Fibroblast of villous mesenchyme (primary cell): Measurements from ENCODE around the gene RABL3. TPM values are rescaled to one million over a fixed set of nuclear protein-coding genes. Genes with fewer than 3 reads are reported as not detected.

Experiments used
- DNase-seq: peaks from one replicate; pipeline ENCODE4 v3.0.0-alpha.2; 2010; ENCODE audit warnings: low read depth
- H3K4me3 ChIP-seq: 2 replicates; pipeline ENCODE4 v1.5.1; 2011; ENCODE audit warnings: low read depth, mild to moderate bottlenecking, low read length
- CTCF ChIP-seq: IDR thresholded peaks from 2 replicates; pipeline ENCODE4 v1.5.1; 2012; ENCODE audit warnings: low read depth, mild to moderate bottlenecking, low read length; ENCODE audit not compliant: insufficient read depth
- total RNA-seq: library from RNA; depleted of rRNA; stranded (reverse); fragments of >200 nt; gene quantifications from 2 replicates; pipeline ENCODE4 v1.2.3, GENCODE V29; 2012

The RABL3 gene
- total RNA-seq, 1 donor: 18.1 TPM

GRCh38 chr3:120705884-120706582, 36.3 kb downstream of the RABL3 start:
- DNase-seq: peak; percentile 73
- H3K4me3 ChIP-seq: no peak overlapping the region
- no peak for TF ChIP-seq CTCF

- no peak for DNase-seq
- no peak overlapping the region for H3K4me3 ChIP-seq
- TF ChIP-seq CTCF: no peak
These were observed 43.0 kb downstream of the RABL3 start for GRCh38 chr3:120699333-120699732.

GRCh38 chr3:120693439-120694171, 48.7 kb downstream of the RABL3 start:
- TF ChIP-seq CTCF: no peak
- no peak overlapping the region for H3K4me3 ChIP-seq
- DNase-seq: peak; percentile 80

- no peak overlapping the region for H3K4me3 ChIP-seq
- DNase-seq: no peak
- TF ChIP-seq CTCF: no peak
These were observed 52.9 kb downstream of the RABL3 start for GRCh38 chr3:120689395-120689794.

- TF ChIP-seq CTCF: no peak
- peak; percentile 39 for DNase-seq
- H3K4me3 ChIP-seq: no peak overlapping the region
These were observed 54.2 kb downstream of the RABL3 start for GRCh38 chr3:120688121-120688520.

GRCh38 chr3:120685411-120685810, 56.9 kb downstream of the RABL3 start:
- no peak for DNase-seq
- TF ChIP-seq CTCF: no peak
- H3K4me3 ChIP-seq: no peak overlapping the region
